Iris pigment epithelial cell (primary cell): ENCODE data around the gene TRIM40.
"Not testable (repeated sequence)": the region's sequence is repeated elsewhere in the genome, so short reads cannot be mapped to it uniquely, and the experiment has no call there.

Experiments
- DNase-seq: peaks from one replicate; pipeline ENCODE4 v3.0.0-alpha.2; 2011; ENCODE audit warnings: low read depth

TRIM40 gene

GRCh38 chr6:30113003-30113759, 22.8 kb upstream of the TRIM40 start, which contains the start of gene TRIM31:
TRIM31 (minus strand) TSS chr6:30113090; CDS start chr6:30112805, 285 bp downstream.
- DNase-seq, result no peak

GRCh38 chr6:30113841-30114240, 22.1 kb upstream of the TRIM40 start:
- DNase-seq, result no peak

GRCh38 chr6:30116724-30117123, 19.2 kb upstream of the TRIM40 start:
- DNase-seq, result no peak

- not testable (repeated sequence) for DNase-seq
These were observed 17.2 kb upstream of the TRIM40 start for GRCh38 chr6:30118691-30119090.

- no peak for DNase-seq
These were observed 14.2 kb upstream of the TRIM40 start for GRCh38 chr6:30121446-30122366.

- no peak for DNase-seq
These were observed 13.4 kb upstream of the TRIM40 start for GRCh38 chr6:30122515-30122914.

- DNase-seq, result no peak
These were observed 8.5 kb upstream of the TRIM40 start for GRCh38 chr6:30127238-30128093.

GRCh38 chr6:30129265-30130178, 6.4 kb upstream of the TRIM40 start:
- no peak for DNase-seq

GRCh38 chr6:30130179-30130679, 5.7 kb upstream of the TRIM40 start:
- no peak for DNase-seq

- peak; percentile 81 for DNase-seq
These were observed 4.8 kb upstream of the TRIM40 start for GRCh38 chr6:30130887-30131862.

- no peak for DNase-seq
These were observed 3.9 kb upstream of the TRIM40 start for GRCh38 chr6:30131947-30132497.

- DNase-seq, result no peak
These were observed 793 bp upstream of the TRIM40 start for GRCh38 chr6:30135147-30135546.

- DNase-seq, result no peak
These were observed 788 bp downstream of the TRIM40 start for GRCh38 chr6:30136570-30137286.

- DNase-seq, result not testable (repeated sequence)
These were observed 4.3 kb downstream of the TRIM40 start for GRCh38 chr6:30140240-30140639.

GRCh38 chr6:30142665-30143064, 6.7 kb downstream of the TRIM40 start:
- DNase-seq, result no peak

- DNase-seq, result no peak
These were observed 7.8 kb downstream of the TRIM40 start for GRCh38 chr6:30143780-30144179.

GRCh38 chr6:30144811-30145210, 8.9 kb downstream of the TRIM40 start:
- DNase-seq, result no peak

GRCh38 chr6:30145818-30146217, 9.9 kb downstream of the TRIM40 start:
- DNase-seq, result no peak

- DNase-seq, result no peak
These were observed 11.2 kb downstream of the TRIM40 start for GRCh38 chr6:30147096-30147495.
